WI38 (cell line): ENCODE results near the gene IL20RB.

ENCODE experiments used
- H3K4me3 ChIP-seq: 2 replicates; pipeline ENCODE4 v1.5.1; 2011; ENCODE audit warnings: low read depth, mild to moderate bottlenecking, control low read depth, low read length
- TF ChIP-seq, protein P1 (sequence below): IDR thresholded peaks from 2 replicates; pipeline ENCODE4 v1.5.1; 2012; ENCODE audit warnings: low read depth, mild to moderate bottlenecking, control low read depth, low read length

Gene IL20RB

DNA sequence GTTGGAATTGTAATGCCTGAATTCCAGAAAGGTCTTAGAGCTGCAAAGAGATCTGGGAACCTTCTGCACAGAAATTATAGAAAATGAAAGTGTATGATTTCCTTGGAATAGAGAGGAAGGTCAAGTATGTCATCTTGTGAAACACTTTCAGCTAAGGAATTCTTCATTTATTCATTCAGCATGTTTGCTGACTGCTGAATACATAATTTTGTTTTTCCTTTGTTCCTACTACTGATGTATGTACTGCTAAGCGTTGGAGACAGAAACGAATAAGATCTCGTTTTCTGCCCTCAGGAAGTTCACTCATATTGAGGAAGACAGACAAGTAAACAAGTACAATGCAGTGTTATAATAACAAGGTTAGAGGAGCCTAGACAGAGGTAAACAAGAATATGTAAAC, 14.3 kb upstream of the IL20RB start:
- H3K4me3 ChIP-seq = no peak overlapping the region
- TF ChIP-seq, protein P1, sequence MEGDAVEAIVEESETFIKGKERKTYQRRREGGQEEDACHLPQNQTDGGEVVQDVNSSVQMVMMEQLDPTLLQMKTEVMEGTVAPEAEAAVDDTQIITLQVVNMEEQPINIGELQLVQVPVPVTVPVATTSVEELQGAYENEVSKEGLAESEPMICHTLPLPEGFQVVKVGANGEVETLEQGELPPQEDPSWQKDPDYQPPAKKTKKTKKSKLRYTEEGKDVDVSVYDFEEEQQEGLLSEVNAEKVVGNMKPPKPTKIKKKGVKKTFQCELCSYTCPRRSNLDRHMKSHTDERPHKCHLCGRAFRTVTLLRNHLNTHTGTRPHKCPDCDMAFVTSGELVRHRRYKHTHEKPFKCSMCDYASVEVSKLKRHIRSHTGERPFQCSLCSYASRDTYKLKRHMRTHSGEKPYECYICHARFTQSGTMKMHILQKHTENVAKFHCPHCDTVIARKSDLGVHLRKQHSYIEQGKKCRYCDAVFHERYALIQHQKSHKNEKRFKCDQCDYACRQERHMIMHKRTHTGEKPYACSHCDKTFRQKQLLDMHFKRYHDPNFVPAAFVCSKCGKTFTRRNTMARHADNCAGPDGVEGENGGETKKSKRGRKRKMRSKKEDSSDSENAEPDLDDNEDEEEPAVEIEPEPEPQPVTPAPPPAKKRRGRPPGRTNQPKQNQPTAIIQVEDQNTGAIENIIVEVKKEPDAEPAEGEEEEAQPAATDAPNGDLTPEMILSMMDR = no peak

DNA sequence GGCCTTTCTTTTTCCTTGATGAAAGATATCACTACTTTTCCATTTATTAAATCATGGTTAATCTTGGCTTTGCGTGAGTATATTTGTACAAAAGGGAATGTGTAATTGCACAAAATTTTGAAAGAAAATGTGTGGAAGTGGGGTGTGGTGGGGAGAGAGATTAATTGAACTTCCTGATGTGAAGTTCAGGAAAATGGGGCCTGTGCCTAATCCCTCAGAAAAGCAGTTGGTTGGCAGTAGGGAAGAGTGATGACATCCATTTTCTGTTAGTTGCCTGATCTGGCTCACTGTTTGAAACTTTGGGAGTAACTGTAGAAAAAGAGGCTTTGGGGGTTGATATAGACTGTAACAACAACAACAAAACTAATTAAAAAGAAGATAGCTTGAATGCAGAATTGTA, 10.8 kb upstream of the IL20RB start:
- TF ChIP-seq, protein P1 = no peak
- no peak overlapping the region for H3K4me3 ChIP-seq

DNA sequence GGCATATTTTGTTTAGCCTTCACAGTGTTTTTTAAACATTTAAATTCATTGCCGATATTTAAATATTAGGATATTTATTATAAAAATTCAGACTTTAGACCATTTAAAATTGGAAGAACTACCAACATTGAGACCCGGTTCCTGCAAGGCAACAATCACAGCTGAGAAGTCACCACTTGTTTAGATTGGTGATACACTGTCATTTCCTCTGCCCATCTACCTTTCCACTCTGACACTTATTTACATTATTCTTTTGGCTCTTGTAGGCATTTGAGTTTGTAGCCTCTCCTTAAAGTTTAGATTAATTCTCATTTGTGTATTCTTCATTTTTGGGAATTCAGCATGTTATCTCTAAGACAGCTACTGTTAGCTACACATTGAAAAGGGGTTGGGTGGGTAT, 10.3 kb upstream of the IL20RB start:
- TF ChIP-seq, protein P1 = no peak
- H3K4me3 ChIP-seq = no peak overlapping the region

DNA sequence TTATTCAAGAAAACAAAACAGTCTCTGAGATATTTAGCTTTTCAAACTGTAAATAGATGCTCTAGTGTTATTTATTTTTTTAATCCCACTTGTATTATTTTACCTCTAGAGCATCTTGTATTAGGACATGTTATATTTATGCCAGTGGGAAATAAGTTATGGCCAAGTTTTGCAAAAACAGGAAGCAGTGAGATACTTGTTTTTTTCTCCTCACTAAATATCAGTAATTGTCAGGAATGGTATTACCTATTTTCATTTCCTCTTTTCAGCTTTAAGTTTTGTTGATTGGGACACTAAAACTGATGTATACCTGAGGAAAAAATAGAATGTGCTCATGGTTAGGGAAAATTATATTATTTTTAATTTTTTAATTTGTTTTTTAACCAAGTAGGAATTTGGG, 8.6 kb upstream of the IL20RB start:
- TF ChIP-seq, protein P1 = no peak
- H3K4me3 ChIP-seq = no peak overlapping the region

DNA sequence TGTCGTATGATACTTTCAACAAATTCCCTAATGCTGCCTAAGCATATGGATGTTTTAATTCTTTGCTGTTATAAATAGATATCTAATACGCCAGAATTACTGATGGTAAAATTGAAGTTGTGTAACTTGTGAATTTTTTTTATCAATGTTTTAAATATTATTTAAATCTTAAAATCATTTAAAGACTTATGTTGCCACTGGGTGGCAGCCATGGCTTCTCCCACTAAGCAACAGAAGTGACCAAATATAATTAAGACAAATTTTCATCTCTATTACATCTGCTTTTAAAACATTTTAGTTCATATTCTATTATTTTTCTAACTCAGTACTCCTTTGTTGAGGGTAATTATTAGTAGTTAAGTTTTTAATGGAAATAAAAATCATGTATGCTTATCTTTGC, 8.1 kb upstream of the IL20RB start:
- no peak overlapping the region for H3K4me3 ChIP-seq
- TF ChIP-seq, protein P1 = no peak

DNA sequence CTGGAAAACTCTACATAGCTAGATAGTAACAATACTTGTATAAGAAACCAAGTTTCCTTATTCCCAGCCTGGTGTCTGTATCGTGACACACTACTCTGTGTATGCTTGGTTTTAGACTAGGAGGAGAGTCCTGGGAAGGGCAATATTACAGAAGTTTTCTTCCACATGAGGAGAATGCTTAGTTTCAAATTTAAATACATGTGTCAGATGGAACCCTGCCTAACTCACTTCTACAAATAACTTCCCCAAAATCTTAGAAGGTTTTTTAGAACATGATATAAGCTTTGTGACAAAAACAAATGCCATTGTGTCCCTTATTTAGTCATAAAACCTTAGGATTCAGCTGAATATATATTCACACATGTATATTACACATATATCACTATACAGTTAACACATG, 7.2 kb upstream of the IL20RB start:
- no peak overlapping the region for H3K4me3 ChIP-seq
- TF ChIP-seq, protein P1 = no peak

DNA sequence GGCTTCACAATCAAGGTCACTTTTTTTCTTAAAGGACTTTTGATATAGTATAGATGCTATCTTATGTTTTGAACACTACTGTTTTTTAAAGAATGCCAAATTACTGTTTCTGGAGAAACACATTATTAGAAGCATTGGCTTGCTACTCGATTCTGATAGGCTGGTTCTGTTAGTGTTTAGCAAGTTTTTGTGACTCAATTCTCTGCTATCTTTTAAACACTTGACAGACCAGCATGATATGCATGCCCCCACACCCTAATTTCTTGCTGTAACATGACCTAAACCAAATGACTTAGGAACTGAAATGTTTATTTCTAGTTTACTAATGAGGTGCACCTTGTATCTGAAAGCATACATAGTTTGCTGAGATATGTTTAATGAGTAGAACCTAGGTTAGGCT, 5.5 kb upstream of the IL20RB start:
- no peak overlapping the region for H3K4me3 ChIP-seq
- TF ChIP-seq, protein P1 = no peak
